HG03066 (cell line): ENCODE results near the gene FKBP2.

Experiments used
- ATAC-seq: cut with Tn5 transposase; IDR thresholded peaks from one replicate; pipeline ENCODE4 v1.9.1; 2021; ENCODE audit warnings: low read depth; ENCODE audit not compliant: unreplicated experiment

The FKBP2 gene

GRCh38 chr11:64218628-64219353 is 22.1 kb upstream of the FKBP2 start:
- ATAC-seq: no peak

- no peak for ATAC-seq
Measured at GRCh38 chr11:64219354-64219684, 21.6 kb upstream of the FKBP2 start.

- ATAC-seq: no peak
Measured at GRCh38 chr11:64219755-64220154, 21.1 kb upstream of the FKBP2 start.

DNA sequence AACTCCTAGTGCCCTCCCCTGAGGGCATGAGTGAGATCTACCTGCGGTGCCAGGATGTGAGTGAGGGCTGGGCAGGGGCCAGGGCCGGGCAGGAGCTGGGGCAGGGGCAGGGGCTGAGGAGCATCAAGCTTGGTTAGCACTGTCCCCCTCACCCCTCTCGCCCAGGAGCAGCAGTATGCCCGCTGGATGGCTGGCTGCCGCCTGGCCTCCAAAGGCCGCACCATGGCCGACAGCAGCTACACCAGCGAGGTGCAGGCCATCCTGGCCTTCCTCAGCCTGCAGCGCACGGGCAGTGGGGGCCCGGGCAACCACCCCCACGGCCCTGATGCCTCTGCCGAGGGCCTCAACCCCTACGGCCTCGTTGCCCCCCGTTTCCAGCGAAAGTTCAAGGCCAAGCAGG is 20.6 kb upstream of the FKBP2 start:
- no peak for ATAC-seq

DNA sequence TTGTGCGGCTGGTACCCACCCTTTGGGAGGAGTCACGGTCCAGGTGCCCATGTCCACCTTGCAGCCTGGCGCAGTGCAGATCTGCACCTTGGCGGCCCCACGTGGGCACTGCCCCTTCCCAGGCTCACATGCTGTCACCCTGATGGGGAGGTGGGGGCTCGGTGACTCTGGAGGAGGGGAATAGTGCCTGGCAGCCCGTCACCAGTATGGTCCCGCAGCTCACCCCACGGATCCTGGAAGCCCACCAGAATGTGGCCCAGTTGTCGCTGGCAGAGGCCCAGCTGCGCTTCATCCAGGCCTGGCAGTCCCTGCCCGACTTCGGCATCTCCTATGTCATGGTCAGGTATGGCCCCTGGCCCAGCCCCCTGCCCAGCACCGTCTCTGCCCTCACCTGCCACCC is 20.1 kb upstream of the FKBP2 start:
- no peak for ATAC-seq

- no peak for ATAC-seq
Measured at GRCh38 chr11:64222651-64223000, 18.3 kb upstream of the FKBP2 start.

DNA sequence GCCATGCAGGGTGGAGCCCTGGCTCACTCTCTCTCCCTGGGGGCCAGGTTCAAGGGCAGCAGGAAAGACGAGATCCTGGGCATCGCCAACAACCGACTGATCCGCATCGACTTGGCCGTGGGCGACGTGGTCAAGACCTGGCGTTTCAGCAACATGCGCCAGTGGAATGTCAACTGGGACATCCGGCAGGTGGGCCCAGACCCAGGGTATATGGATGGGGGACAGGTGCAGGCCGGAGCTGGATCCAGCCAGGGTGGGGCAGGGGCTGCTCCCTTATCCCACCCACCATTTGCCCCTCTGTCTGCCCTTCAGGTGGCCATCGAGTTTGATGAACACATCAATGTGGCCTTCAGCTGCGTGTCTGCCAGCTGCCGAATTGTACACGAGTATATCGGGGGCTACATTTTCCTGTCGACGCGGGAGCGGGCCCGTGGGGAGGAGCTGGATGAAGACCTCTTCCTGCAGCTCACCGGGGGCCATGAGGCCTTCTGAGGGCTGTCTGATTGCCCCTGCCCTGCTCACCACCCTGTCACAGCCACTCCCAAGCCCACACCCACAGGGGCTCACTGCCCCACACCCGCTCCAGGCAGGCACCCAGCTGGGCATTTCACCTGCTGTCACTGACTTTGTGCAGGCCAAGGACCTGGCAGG is 17.8 kb upstream of the FKBP2 start:
- ATAC-seq: no peak

DNA sequence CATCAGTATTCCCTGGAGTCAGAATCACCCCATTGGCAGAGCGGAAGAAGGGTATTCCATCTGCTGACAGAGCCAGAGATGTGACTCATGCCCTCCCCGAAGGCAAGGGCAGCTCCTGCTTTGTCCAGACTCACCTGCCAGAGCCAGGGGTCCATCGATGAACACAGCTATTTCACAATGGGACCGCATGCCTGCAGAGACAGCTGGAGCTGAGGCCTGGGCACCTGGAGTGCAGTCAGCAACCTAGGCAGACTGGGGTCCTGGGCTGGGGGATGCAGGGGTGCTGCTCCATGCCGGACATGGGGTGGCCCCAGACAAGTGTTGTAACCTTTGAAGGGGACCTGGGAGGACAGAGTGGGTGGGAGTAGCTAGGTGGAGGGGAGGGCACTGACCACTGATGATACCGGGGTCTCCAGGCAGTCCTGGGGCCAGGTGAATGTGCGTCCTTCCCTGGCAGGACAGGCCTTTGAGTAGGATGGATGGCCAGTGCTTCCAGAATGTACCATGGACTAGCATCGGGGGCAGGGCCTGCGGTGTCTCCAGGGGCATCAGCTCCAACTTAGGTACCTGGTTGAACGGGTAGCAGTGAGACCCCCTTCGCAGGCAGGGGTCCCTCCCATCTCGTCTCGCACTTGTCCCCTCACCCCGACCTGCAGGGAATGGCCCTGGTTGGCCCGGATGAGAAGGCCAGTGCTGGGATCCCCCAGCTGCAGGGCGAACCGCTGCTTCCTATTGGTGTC is 16.6 kb upstream of the FKBP2 start:
- no peak for ATAC-seq

DNA sequence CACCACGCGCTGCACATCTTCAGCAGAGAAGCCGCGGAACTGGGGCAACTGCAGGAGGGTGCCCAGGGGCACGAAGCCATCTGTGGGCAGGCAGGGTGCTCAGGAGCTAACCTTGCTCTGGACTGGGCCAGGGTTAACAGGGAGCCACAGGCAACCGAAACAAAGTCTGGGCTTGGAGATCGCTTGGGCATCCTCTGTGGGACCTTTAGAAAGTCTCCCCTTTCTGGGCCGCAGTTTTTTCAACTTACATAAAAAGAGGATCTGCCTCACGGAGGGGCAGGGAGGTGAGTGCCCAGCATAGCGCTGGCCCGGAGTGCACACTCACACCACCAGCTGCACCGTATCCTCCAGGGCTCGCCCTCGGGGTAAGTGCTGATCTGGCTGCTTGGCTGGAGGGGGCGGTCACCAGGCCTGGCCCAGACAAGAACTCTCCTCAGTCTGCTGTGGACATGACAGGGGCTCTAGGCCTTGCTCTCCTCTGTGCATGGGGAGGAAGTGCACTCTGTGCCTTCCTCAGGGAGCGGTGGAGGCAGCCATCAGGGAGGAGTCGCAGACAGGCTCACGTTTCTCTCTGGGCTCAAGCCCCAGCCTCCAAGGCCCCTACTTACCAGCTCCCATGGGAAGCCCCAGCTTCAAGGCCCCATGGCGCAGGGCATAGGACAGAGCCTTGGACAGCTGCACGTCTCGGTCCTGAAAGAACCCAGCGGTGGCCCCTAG is 15.8 kb upstream of the FKBP2 start:
- no peak for ATAC-seq

GRCh38 chr11:64225608-64226506 is 15.0 kb upstream of the FKBP2 start, which contains the start of the genes NUDT22 and TRPT1:
NUDT22 (plus strand) TSS chr11:64226274; CDS start chr11:64226653, 379 bp downstream.
TRPT1 (minus strand) TSS chr11:64226186; CDS start chr11:64225860, 326 bp downstream.
- ATAC-seq: peak; percentile 49

GRCh38 chr11:64226507-64227051 is 14.3 kb upstream of the FKBP2 start:
- peak; percentile 32 for ATAC-seq

DNA sequence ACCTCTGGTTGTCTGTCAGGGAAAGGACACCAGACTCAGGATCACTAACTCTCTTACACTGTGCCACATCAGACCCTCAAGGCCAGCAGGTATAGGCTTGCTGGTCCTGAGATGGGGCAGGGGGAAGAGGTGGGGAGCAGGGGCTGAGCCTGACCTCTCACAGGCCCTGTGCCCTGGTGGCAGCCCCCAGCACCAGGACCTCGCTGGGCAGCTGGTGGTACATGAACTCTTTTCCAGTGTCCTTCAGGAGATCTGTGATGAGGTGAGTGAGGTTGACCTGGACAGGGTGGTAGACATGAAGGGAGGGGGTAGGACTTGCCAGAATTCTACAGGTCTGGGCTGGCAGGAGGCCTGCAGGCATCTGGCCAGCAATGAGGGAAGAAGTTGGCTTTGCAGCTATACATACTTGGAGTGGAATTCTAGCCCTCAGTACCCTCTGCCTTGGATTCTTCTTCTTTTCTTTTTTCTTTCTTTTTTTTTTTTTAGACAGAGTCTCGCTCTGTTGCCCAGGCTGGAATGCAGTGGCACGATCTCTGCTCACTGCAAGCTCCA is 13.4 kb upstream of the FKBP2 start:
- ATAC-seq: no peak

DNA sequence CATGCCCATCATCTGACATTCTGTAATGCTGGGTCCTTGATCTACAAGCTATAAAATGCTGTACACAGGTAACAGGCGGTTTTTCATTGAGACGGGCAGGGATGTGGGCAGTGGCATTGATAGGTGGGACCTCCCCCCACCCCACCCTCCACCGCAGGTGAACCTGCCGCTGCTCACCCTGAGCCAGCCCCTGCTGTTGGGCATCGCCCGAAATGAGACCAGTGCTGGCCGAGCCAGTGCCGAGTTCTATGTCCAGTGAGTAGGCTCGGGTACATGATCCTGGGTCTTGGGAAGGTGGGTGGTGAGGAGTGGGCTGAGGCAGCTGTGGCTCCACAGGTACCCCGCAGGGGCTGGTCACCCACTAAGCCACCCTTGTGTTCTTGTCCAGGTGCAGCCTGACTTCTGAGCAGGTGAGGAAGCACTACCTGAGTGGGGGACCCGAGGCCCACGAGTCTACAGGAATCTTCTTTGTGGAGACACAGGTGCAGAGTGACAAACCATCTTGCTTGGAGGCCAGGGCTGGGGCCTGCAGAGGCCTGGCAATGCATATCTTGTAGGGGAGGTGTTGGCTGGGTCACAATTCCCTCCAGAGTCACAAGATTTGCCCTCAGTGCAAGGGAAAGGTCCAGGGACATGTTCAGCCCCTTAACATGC is 11.7 kb upstream of the FKBP2 start:
- ATAC-seq: no peak

- no peak for ATAC-seq
Measured at GRCh38 chr11:64229744-64230170, 11.1 kb upstream of the FKBP2 start.

- ATAC-seq: peak; percentile 32
Measured at GRCh38 chr11:64230171-64230984, 10.5 kb upstream of the FKBP2 start, which contains the start of gene DNAJC4. DNAJC4 (plus strand) TSS chr11:64230548; CDS start chr11:64230855, 307 bp downstream.

DNA sequence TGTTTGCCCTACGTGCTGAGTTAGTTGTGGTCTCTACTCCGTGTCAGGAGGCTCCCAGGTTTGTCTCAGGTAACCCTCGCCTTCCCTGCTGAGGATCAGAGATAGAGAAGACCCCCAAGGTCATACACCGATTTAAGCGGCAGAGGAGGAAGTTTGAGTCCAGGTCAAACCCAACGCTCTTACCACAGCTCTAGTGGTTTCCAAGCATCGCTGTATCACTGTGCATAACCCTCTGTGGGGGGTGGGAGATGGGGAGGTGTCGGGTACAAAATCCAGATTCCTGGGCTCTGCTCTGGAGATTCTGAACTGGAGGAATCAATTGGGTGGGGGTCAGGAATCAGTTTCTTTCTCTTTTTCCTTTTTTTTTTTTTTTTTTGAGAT is 9.9 kb upstream of the FKBP2 start:
- ATAC-seq: no peak

GRCh38 chr11:64231546-64231945 is 9.3 kb upstream of the FKBP2 start:
- ATAC-seq: no peak
